GM12873 (cell line): ENCODE measurements around the gene GABPB2.

ENCODE experiments used
- TF ChIP-seq, protein P1 (sequence below): IDR thresholded peaks from 2 replicates; pipeline ENCODE4 v1.5.1; 2012; ENCODE audit warnings: low read depth, mild to moderate bottlenecking, moderate library complexity, low read length, control low read depth; ENCODE audit not compliant: insufficient read depth; ENCODE audit errors: missing control alignments

Gene GABPB2

DNA sequence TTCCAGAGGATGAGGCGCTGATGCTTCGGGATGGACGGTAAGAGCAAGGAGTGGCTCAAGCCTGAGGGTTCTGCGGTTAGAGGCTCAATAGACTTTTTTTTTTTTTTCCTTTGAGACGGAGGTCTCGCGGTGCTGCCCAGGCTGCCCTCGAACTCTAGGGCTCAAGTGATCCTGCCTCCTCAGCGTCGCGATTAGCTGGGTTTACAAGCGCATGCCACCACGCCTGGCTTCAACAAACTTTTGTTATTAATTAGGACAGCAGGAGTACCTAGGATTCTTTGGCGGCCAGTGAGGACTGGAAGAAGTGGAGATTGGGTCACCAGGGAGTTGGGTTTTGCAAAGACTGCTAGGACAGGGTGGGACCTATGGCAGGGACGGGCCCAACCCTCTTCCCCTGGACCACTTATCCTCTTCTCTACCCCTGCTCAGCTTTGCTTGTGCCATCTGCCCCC is 96.0 kb downstream of the GABPB2 start:
- TF ChIP-seq, protein P1, sequence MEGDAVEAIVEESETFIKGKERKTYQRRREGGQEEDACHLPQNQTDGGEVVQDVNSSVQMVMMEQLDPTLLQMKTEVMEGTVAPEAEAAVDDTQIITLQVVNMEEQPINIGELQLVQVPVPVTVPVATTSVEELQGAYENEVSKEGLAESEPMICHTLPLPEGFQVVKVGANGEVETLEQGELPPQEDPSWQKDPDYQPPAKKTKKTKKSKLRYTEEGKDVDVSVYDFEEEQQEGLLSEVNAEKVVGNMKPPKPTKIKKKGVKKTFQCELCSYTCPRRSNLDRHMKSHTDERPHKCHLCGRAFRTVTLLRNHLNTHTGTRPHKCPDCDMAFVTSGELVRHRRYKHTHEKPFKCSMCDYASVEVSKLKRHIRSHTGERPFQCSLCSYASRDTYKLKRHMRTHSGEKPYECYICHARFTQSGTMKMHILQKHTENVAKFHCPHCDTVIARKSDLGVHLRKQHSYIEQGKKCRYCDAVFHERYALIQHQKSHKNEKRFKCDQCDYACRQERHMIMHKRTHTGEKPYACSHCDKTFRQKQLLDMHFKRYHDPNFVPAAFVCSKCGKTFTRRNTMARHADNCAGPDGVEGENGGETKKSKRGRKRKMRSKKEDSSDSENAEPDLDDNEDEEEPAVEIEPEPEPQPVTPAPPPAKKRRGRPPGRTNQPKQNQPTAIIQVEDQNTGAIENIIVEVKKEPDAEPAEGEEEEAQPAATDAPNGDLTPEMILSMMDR: no peak

DNA sequence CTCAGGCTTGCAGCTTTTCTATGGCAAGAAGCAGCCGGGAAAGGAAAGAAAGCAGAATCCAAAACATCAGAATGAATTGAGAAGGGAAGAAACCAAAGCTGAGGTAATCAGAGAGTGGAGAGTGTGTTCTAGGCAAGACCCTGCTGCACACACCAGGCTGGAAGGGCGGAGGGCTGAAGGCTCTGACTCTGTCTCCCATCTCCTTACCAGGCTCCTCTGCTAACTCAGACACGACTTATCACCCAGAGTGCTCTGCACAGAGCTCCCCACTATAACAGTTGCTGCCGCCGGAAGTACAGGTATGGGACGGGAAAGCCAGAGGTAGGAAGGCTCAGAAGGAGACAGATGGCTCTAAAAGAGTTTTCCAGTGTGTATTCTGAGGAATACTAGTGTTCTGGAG is 96.6 kb downstream of the GABPB2 start:
- TF ChIP-seq, protein P1: no peak

DNA sequence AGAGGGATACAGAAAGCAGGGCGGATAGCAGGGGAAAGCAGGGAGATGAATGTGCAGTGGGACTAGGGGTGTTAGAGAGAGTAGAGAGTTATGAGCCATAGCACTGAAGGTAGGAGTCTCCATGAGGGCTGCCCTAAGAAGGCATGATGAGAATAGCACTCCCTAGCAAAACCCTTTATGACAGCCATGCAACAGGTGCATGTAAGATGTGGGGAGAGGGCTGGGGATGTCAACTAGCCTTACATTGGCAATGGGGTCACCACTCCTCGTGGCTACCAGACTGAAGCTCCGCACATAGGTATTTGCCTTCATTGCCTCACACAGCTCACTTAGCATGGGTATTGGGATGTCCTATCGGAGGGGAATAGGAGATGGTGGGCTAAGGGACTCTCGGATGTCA is 100.6 kb downstream of the GABPB2 start:
- TF ChIP-seq, protein P1: no peak
